Peyer's patch (tissue), 4 donors: ENCODE measurements around the gene SUGCT.

Experiments
- POLR2A ChIP-seq, 2 donors: fragments of 450-650 bp; IDR thresholded peaks; one replicate each; pipeline ENCODE4 v1.5.1; 2017; ENCODE audit warnings: antibody characterized with exemption in 2 of 2, mild to moderate bottlenecking in 2 of 2, moderate library complexity in 2 of 2
- TF ChIP-seq, protein P1 (sequence below), 6 experiments: fragments of 450-650 bp in 4 of 6; fragments of 200-600 bp in 2 of 6; sonication (generic) in 1 of 6; IDR thresholded peaks; one replicate each; pipeline ENCODE4 v1.5.1; 2017 to 2019; ENCODE audit warnings: antibody characterized with exemption in 6 of 6, mild to moderate bottlenecking in 3 of 6, moderate library complexity in 1 of 6

DNA sequence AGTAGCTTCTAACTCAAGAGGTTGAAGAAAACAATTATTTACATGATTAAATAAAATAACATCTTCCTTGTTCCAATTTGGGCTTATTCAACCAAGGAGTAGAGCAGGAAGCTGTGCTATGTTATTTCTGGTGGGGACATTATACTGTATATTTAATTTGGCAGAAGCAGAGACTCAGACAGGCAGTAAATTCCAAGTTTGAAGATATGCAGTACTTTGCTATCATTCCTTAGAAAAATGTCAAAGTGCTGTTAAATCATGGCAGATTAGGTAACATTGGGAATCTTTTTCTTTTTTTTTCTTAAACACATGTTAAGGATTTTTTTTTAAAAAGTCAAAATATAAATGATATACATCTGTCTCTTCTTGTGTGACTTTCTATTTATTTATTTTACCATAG is 190.1 kb downstream of the SUGCT start:
- TF ChIP-seq, protein P1, sequence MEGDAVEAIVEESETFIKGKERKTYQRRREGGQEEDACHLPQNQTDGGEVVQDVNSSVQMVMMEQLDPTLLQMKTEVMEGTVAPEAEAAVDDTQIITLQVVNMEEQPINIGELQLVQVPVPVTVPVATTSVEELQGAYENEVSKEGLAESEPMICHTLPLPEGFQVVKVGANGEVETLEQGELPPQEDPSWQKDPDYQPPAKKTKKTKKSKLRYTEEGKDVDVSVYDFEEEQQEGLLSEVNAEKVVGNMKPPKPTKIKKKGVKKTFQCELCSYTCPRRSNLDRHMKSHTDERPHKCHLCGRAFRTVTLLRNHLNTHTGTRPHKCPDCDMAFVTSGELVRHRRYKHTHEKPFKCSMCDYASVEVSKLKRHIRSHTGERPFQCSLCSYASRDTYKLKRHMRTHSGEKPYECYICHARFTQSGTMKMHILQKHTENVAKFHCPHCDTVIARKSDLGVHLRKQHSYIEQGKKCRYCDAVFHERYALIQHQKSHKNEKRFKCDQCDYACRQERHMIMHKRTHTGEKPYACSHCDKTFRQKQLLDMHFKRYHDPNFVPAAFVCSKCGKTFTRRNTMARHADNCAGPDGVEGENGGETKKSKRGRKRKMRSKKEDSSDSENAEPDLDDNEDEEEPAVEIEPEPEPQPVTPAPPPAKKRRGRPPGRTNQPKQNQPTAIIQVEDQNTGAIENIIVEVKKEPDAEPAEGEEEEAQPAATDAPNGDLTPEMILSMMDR (IDR thresholded peaks at IDR 0.05), result no peak
- TF ChIP-seq POLR2A (IDR thresholded peaks at IDR 0.05), result no peak
